GM10248 (cell line): Measurements from ENCODE around the gene SPOCK2.

Source experiments
- CTCF ChIA-PET: fragments of 300-600 bp; sonication (Branson Sonifier 250); formaldehyde crosslinking; extraction: SDS; loops from one replicate; lab custom pipeline; 2021; ENCODE audit warnings: antibody characterized with exemption; lab: Yijun Ruan, JAX
- POLR2A ChIA-PET: fragments of 350-650 bp; sonication (Branson Sonifier 250); formaldehyde crosslinking; extraction: SDS; loops from one replicate; lab custom pipeline; 2020; ENCODE audit warnings: antibody characterized with exemption; lab: Yijun Ruan, JAX
- DNase-seq: peaks from one replicate; pipeline ENCODE4 v3.0.0; 2012; ENCODE audit errors: extremely low spot score
- CTCF ChIP-seq: IDR thresholded peaks from 2 replicates; pipeline ENCODE4 v1.5.1; 2012; ENCODE audit warnings: mild to moderate bottlenecking, low read depth; ENCODE audit errors: extremely low read depth, missing control alignments, control extremely low read depth

The SPOCK2 gene

GRCh38 chr10:72011468-72011867 lies 76.9 kb downstream of the SPOCK2 start:
- CTCF ChIA-PET: interaction anchor here (1.2 kb wide), 1 partner anchor 95 kb away, joined by 3 read pairs; no protein-coding TSS in a partner anchor
- no peak for TF ChIP-seq CTCF
- DNase-seq: no peak
- POLR2A ChIA-PET: no interaction called here

GRCh38 chr10:72011016-72011415 lies 77.3 kb downstream of the SPOCK2 start:
- no peak for TF ChIP-seq CTCF
- ChIA-PET CTCF (interaction anchor here (1.2 kb wide), 1 partner anchor 95 kb away, joined by 3 read pairs; no protein-coding TSS in a partner anchor), POLR2A (no interaction called here)
- no peak for DNase-seq

- ChIA-PET POLR2A (no interaction called here), CTCF (interaction anchor here (1.0 kb wide), 1 partner anchor 38 kb away, joined by 4 read pairs; no protein-coding TSS in a partner anchor)
- TF ChIP-seq CTCF: no peak
- DNase-seq: no peak
Observed at GRCh38 chr10:72010234-72010973, 77.9 kb downstream of the SPOCK2 start.

- CTCF ChIA-PET: interaction anchor here (1.0 kb wide), 1 partner anchor 39 kb away, joined by 4 read pairs; no protein-coding TSS in a partner anchor
- no peak for TF ChIP-seq CTCF
- DNase-seq: no peak
- POLR2A ChIA-PET: no interaction called here
Observed at GRCh38 chr10:72009425-72010081, 78.8 kb downstream of the SPOCK2 start.

GRCh38 chr10:72009051-72009424 lies 79.3 kb downstream of the SPOCK2 start:
- ChIA-PET CTCF (no interaction called here), POLR2A (no interaction called here)
- TF ChIP-seq CTCF: no peak
- DNase-seq: no peak
